Measurements from ENCODE around the gene MVP.
"Not testable (repeated sequence)": the region's sequence is repeated elsewhere in the genome, so short reads cannot be mapped to it uniquely, and the experiment has no call there.

Gene MVP

GRCh38 chr16:29784157-29784556, 36.1 kb upstream of the MVP start:
- no peak for FAIRE-seq
- DNase-seq (ENCODE audit: insufficient read length, low spot score), result no peak
- no peak for TF ChIP-seq CTCF (IDR thresholded peaks at IDR 0.05; ENCODE audit: insufficient read depth, missing control alignments)

DNA sequence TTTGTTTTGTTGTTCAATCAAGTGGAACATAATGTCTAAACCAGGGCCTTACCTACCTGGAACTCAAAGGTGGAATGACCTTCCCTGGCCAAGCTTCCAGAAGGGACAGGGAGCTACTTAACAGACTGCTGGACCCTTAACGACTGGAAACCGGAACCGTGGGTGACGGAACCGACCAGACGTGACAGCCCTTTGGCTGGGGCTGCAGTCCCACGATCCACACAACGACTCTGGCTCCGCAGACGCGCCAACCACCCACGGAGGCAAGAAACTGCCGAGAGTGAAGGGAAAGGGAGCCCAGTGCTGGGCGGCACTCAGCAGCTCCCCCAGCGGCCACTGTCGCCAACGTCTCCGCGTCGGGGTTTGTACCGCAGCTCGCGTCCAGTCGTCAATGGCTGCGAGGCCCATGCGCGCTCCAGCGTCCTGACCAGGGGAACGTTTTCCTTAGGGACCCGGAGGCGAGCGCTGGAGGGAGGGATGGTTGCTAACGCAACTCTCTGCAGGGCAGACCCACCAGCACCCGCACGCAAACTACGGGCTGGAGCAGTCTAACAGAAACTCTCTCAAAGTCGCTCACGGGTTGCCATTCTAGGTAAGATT, 35.3 kb upstream of the MVP start:
- no peak for TF ChIP-seq CTCF (IDR thresholded peaks at IDR 0.05; ENCODE audit: insufficient read depth, missing control alignments)
- no peak for FAIRE-seq
- DNase-seq (ENCODE audit: insufficient read length, low spot score), result no peak

GRCh38 chr16:29787155-29787554, 33.1 kb upstream of the MVP start:
- not testable (repeated sequence) for FAIRE-seq; DNase-seq (ENCODE audit: insufficient read length, low spot score)

- TF ChIP-seq CTCF (IDR thresholded peaks at IDR 0.05; ENCODE audit: insufficient read depth, missing control alignments), result no peak
- no peak for DNase-seq (ENCODE audit: insufficient read length, low spot score)
- no peak for FAIRE-seq
Measured at GRCh38 chr16:29789775-29790182, 30.5 kb upstream of the MVP start.

- DNase-seq (ENCODE audit: insufficient read length, low spot score) (peak; percentile 98), FAIRE-seq (no peak)
- TF ChIP-seq CTCF (IDR thresholded peaks at IDR 0.05; ENCODE audit: insufficient read depth, missing control alignments), result peak; percentile 57
Measured at GRCh38 chr16:29790183-29790948, 29.9 kb upstream of the MVP start, which contains the start of gene KIF22. KIF22 (plus strand) TSS chr16:29790751; CDS start chr16:29790760, 9 bp downstream.

GRCh38 chr16:29790949-29791844, 29.1 kb upstream of the MVP start:
- no peak for TF ChIP-seq CTCF (IDR thresholded peaks at IDR 0.05; ENCODE audit: insufficient read depth, missing control alignments)
- FAIRE-seq (no peak), DNase-seq (ENCODE audit: insufficient read length, low spot score) (no peak)
